Kidney tubule cell (primary cell): Measurements from ENCODE around the gene IRF1.

Experiments
- DNase-seq: peaks from one replicate; pipeline ENCODE4 v3.0.0-alpha.2; 2018; ENCODE audit warnings: low spot score

Gene IRF1

DNA sequence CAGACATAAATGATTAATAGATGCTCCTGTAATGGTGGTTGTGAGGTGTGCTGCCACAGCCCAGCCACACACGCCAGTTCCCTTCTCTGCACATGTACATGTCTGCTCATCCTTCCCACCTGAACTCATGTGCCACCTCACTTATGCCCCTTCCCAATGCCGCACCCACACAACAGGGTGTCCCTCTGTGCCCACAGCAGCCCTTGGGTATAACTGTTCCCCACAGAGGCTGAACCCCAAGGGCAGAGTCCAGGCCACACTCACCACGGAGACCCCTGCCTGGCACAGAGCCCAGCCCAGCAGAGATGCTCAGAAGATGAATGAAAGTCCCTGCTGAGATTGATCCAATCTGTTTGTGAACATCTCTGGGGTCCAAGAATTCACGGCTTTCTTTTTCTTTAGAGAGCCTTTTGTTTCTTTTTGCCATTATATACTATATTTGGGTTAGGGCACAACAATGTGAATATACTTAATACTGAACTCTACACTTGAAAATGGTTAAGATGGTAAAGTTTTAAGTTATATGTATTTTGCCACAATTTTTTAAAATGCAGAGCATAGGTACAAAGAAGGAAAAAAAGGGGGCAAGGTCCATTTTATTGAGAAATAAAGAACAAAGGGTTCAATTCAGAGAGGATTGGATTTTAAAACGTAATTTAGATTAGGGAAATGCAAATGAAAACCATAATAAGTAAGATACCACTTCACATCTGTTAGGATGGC, 29.6 kb downstream of the IRF1 start:
- no peak for DNase-seq

DNA sequence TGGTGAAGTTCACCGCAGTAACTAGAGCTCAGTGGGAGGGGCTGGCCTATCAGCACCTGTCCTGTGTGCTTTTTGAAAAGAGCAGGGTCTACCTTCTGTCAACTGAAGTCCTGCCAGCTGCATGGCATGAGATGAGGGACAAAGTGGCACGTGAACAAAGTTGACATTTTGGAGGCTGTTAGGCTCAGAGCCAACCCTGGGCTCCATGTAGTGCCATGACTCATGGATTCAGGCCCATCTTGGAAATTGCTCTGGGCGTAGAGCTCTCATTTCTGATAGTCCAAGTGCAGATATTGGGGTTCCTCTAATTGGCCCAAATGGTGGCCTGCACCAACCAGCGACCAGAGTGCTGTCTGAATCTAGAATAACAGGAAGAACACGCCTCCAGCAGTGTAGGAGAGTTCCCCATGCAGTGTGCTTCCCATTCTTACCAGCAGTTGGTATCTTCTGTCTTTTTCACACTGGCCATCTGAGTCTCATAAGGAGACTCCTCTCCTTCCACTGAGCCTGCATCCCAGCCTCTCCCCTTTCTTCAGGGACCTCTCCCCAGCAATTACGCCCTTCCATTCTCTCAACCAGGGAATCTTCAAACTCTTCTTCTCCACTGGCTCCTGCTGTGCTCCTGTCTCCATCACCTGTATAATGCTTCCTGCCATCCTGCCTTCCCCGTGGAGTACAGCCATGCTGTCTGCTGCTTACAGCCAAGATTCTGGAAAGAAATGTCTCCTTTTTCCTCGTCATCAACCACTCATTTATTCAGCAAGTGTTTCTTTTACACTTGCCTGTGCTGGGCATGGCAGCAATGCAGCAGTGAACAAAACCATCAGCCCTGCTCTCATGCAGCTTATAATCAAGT, 30.4 kb downstream of the IRF1 start:
- DNase-seq = no peak

DNA sequence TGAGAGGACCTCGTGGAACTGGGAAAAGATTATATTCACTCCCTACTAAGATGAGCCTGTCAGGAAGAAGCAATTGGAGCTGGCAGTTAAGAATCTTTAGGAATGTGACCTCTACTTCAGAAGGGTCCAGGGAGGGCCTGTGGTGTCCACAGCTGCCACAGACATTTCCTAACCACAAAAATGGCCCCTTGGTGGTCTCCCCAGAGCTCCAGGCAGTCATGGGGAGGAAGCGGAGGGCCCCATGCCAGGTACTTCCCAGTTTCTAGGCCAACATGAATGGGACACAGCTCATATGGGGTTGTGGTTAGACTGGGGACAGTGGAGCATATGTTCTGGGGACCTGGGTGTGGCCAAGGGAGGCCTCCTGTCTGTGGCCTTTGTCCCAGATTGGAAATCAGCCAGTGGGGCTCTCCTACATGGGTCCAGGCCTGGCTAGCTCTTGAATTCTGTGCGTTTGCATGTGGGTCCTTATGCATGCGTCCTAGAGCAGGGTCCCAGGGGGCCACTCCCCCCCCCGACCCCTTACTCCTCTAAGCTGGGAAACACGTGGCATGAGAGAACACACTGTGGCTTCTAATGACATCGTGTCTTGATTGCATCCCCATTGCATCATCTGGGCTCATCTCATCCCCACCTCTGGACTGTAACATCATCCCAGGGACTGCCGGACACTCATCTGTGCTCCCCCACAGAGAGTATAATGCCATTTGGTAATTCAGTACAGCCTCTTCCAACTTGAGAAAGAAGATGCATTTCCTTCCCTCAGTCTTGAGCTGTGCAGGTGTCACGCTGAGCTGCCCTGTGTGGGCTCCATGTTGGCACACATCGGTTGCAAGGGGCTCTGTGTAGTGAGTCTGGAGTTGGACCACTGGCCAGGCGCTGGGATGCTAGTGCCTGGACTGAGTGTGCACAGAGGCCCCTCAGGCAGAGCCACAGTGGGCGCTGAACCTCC, 31.3 kb downstream of the IRF1 start:
- peak; percentile 85 for DNase-seq

DNA sequence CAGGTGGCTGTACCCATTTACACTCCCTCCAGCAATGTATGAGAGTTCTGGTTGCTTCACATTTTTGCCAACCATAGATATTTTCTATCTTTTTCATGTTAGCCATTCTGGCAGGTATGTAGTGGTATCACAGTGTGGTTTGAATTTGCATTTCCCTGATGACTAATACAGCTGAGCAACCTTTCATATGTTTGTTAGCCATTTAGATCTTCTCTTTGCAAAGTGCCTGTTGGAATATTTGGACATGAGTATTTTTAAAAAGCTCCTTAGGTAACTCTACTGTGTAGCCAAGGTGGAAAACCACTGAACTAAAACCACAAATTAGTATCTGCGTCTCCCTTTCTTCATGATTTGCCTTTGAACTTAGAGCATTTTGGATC, 31.9 kb downstream of the IRF1 start:
- peak; percentile 88 for DNase-seq

DNA sequence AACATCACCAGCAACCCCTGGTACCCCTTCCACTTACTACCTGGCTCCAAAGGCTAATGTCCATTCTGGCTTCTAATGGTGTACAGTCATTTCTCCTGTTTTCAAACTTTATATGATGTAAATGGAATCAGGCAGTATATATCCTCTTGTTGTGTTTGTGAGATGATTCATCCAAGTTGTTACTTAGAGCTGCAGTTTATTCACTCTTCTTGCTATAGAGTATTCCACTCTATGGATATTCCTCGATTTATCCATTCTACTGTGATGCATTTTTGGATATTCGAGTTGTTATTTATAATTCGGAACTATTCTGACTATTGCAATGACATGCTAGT, 32.4 kb downstream of the IRF1 start:
- DNase-seq = no peak

DNA sequence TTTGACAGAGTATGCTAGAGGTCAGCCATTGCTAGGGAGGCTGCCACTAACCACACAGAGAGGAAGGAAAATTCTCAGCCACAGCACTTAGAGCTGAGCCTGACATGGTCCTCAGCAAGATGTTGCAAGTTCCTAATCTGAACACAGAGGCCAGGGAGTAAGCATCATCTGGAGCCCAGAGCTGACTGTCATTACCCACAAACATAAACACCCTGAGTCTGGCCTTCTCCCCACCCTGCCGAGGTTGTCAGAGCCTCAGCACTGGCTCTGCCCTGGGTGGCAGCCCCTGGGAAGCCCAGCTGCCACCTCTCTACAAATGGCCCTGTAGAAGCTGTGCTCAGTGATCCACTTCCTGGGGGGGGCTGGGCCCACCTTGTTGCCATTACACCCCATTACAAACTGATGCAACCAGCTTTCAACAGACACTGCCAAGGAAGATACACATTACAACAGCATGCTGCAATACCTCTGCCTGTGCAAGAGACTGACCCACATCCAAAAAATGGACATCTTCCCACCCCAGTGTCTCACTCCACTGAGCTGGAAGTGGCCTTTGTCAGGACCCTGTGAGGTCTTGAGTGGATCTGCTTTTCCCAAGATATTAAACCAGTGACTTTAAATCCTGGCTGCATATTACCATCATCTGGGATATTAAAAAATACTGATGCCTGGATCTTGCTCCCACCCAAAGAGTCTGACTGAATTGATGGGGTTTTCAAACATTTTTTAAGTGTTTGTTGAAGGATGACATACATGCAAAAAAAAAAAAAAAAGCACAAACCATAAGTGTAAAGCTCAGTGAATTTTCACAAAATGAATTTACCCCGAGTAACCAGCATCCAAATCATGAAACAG, 33.0 kb downstream of the IRF1 start:
- DNase-seq = peak; percentile 49

DNA sequence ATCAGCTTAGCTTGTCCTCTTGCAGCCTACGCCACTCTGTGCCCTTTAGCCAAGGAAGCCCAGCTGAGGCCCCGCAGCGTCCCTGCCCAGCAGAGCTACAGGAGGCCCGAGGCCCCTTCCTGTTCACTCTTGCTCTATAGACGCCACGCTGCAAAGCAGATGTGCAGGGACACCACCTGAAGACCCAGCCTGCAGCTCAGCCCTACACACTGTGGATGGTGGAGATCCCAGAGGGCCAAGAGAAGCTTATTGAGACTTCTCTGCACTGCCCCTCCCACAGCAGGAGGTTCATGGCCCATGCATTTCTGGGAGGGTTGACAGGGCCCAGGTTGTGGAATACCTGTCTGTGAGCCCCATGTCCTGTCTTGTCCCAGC, 33.6 kb downstream of the IRF1 start:
- no peak for DNase-seq

DNA sequence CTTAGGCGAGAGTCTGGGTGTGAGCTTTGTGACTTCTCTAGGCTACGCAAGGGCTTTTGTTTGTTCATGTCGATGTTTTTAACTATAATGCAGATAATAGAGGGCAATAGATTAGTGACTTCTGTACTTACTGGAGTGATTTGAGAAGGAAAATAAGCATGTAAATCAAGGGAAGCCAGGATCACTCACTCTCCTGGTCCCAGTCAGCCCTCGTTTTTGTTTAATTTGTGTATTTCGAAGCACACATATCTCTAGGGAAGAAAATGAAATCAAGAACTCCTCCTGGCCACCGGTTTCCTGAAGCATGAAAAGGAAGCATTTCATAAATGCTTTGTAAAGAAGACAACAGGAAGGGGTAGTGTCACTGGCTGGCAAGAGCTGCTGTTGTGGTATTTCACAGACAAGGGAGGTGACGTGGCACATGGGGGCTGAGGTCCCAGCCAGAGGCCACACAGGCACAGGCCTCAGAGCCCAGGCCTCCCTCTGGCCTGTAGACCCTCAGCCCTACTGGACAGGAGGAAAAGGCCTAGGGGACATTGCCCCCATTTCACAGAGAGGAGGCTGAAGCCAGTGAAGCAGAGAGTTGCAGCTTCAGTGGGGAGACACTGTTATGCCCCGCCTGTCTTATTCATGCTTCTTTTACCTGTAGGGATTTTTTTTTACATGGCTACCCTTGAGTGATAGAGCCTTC, 34.1 kb downstream of the IRF1 start:
- peak; percentile 82 for DNase-seq

DNA sequence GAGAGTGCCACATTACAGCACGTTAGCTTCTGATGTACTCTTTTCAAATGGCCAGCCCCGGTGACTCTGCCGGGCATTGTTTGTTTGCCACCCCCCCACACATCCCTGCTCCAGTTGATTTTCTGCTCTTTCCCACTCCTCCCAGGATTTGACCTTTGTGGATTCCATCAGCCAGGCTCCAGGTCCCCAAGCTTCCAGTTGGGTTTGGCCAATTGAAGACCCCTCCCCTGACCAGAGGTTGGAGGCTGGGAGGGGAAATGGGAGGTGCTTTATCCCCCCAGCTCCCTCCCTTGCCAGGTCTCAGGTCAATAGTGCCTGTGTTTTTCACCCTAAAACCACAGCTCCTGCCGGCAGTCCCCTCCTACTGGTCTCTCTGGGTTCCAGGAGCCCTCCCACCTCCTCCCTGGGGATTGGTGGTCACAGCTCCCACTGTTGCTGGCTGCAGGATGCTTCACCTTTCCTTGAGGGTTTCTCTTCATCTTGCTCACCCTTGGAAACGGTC, 34.9 kb downstream of the IRF1 start:
- DNase-seq = no peak

DNA sequence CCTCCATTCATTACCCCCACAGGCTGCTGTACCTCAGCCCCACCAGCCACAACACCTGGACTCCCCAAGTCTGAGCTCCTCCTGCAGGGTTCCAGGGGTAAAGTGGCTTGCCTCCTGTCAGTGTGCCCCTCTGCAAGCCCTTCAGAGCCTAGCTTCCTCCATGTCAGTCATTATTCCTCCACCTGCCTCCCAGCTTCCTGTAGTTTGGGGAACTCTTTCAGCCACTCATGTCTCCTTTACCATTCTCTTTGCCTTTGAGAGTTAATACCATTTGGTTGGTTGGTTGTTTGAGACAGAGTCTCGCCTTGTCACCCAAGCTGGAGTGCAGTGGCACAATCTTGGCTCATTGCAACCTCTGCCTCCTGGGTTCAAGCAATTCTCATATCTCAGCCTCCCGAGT, 36.2 kb downstream of the IRF1 start:
- DNase-seq = no peak

DNA sequence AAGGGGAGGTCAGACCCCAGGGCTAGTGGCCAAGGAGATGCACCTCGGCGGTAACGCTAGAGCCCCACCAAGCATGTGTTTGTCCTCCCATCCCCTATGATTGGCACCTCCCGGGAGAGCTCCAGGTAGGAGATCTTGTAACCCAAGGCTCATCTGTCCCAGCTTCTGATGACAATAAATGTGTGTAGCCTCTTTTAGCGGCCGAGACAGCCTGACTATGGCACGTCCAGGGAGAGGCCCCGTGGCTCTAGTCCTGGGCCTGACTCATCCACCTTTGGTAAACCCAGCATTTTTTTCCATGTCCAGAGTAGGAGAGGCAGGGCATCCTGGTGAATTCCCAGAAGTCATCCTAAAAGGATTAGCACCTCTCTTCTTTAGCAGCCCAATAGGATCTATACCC, 39.2 kb downstream of the IRF1 start:
- DNase-seq = no peak

DNA sequence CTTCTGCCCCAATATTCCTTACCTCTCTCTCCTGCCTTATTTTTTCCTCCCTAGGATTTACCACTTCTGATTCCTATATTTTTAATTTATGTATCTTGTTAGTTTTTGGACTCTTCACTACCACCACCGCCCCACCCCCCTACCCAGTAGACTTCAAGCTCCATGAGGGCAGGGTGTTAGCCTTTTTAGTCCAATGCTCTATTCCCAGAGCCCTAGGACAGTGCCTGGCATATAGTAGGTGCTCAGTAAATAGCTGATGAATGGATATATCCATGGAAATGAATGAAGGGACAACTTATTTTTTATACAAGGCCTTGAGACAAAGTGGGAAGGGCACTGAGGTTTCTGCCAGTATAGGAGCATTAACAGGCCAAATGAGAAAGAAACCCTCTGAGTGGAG, 41.5 kb downstream of the IRF1 start:
- DNase-seq = no peak

DNA sequence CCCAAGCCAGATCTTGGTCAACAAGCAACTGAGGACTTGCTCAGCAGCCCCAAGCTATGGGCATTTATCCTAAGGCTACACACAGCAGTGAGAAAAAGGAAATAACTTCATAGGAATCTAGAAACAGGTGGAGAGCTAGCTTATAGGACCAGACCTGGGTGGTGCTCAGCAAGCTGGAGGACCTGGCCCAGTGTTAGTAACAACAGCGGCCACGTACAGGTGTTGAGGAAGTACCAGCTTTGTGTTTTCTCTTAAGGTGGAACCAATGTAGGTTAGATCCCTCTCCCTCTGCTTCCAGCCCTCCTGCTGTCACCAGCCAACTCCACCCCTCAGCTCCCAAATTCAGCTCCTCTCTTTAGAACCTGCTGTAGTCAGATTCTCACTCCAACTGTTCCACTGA, 43.4 kb downstream of the IRF1 start:
- DNase-seq = no peak

DNA sequence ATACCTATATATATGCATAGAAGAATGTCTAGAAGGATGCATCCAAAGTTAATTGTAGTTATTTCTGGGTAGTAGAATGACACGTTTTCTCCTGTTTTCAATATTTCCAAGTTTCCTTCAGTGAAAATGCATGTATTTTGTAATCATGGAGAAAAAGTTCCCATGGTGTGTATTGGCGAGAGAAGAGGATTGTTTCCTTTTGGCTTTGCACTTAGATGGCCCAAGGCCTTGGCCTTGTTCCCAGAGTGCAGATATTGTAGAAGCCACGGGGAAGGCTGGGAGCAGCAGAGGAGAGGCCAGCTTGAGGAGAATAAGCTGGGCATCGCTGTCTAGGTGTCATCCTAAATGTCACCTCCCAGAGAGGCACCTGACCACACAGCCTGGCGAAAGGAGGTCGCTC, 44.0 kb downstream of the IRF1 start:
- DNase-seq = no peak

DNA sequence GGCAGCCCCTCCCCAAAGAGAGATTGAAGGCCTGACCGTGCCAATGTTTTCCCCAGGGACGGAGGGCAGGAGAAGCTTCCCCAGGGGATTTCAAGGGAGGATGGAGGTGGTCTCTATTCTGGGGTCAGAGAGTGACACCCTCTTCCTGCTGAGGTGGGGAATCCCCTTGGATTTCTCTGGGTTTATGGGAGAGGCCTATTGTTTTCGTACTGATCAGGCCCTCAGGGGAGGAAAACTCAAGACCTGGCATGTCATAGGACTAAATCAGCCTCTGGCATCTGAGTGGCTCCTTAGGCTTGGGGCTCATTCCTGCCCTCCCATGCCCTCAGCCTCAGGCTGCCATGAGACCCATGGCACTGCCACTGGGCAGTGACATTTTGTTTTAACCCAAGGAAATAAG, 44.6 kb downstream of the IRF1 start:
- DNase-seq = peak; percentile 62

DNA sequence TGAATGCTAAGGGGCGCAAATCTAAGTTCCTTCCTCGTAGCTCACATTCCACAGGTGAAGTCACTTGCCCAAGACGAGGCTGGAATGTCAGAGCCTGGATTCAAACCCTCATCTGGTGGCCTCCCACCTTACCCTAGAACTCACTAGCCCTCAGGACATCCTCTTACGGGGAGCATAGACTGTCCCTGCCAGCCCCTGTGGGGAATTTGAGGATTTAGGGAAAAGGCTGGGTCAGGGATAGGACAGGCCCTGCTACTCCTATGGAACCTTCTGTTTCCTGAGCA, 45.0 kb downstream of the IRF1 start:
- peak; percentile 83 for DNase-seq

DNA sequence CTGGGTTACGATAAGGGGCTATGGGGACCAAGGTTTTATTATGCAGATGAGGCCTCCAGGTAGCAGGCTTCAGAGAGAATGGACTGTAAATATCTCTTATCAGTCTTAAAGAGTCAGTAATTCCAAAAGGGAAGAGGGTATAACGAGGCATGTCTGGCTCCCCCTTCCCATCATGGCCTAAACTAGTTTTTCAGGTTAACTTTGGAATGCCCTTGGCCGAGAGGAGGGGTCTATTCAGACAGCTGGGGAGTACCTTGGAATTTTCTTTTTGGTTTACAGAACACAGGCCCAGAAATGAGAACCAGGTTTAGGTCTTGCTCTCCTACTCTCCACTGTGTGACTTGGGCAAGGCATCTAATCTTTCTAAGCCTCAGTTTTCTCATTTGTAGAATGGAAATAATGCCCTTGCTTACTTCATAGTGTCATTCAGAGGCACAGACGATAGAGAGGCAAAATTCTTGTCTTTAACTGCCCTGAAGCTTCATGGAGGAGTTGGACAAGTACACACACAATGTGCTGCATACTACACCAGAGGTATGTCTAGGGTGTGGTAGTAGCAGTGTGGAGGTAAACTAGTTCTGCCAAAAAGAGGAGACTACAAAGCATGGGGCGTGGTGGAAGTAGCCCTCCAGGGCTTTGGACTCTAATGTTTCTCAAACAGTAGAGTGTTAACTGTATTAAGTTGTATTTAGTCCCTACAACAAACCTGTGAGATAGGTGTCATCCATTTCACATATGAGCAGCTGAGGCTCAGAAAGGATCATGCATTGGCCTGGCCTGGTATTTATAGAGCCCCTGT, 45.5 kb downstream of the IRF1 start:
- DNase-seq = no peak

DNA sequence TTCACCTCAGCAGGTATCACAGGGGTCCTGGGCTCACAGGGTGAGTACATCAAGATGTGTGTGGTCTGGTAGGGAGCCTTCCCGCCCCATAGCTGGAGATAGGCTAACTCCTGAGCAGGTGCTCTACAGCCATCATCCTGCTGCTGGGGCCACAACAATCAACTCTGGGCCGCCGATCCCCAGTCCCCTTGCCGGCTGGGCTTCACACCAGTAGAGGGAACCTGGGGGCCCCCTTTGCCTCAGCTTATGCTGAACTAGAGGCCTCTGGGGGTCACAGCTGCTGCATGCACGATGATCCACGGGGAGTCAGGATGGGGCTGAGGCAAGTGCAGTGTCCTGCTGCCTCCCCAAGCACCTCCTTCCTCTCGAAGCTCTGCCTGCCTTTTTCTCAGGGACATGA, 46.5 kb downstream of the IRF1 start:
- no peak for DNase-seq

DNA sequence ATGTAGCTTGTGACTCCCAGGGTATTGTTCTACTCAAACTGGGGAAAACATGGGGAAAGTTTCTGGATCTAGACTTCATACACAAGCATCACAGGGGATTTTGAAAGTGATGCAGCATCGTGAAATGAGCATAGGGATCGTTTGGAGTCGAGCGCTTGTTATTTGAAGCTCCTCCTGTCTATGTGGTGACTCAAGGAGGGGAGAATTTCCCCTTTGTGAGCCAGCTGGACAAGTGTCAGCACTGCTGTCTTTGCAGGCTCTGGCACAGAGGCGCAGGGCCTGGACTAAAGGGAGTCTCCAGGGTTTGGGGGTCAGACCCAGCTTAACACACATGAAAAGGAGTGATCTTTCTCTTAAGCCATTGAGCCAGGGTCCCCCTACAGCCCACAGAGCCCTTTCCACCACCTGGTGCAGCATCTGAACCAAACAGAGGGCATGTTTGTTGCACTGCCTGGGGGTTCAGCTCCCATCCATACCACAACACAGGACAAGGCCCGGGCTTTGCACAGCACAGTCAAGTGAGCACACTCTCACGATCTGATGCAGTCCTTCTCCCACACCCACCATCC, 51.0 kb downstream of the IRF1 start:
- peak; percentile 66 for DNase-seq

DNA sequence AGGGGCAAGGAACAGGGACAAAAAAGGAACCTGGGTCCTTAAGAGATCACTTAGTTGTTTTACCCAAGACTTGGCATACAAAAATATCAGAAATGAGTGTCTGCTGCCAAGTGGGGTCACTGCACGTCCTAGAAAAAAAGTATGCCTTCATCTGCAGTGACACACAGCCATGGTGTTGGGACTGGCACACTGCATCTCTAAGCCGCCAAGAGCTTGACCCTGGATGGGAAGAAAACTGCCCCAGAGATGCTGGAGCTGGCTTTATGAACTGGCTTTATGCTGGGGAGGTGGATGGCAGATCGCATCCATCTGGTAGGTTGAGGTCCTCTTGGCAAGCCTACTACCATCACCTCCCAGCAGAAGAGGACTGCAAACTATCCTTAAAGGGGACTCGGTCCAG, 51.7 kb downstream of the IRF1 start:
- DNase-seq = no peak
